OCI-LY1 (cell line): ENCODE results near the gene SUGCT.

Experiments
- H2AFZ ChIP-seq: fragments of 200-600 bp; sonication (generic), shearing (Covaris generic); 2 replicates; pipeline ENCODE4 v1.6.0; 2014; ENCODE audit warnings: antibody characterized with exemption, mild to moderate bottlenecking, low read length
- H3F3A ChIP-seq: fragments of 200-600 bp; sonication (generic), shearing (Covaris generic); 2 replicates; pipeline ENCODE4 v1.6.0; 2014; ENCODE audit warnings: mild to moderate bottlenecking, antibody characterized with exemption, low read length, moderate library complexity; ENCODE audit not compliant: insufficient read depth
- H3K27ac ChIP-seq: fragments of 200-600 bp; sonication (generic); 2 replicates; pipeline ENCODE4 v1.5.1; 2014; ENCODE audit warnings: low read length, mixed run types, mild to moderate bottlenecking, low read depth; ENCODE audit not compliant: poor library complexity, severe bottlenecking
- H3K27me3 ChIP-seq: fragments of 200-600 bp; sonication (generic); 2 replicates; pipeline ENCODE4 v1.6.0; 2014; ENCODE audit warnings: antibody characterized with exemption, mild to moderate bottlenecking, low read length, moderate library complexity; ENCODE audit not compliant: insufficient read depth
- H3K36me3 ChIP-seq: fragments of 200-600 bp; sonication (generic); 2 replicates; pipeline ENCODE4 v1.6.1; 2014; ENCODE audit warnings: mild to moderate bottlenecking, antibody characterized with exemption, low read length, moderate library complexity, mixed read lengths; ENCODE audit not compliant: insufficient read depth
- H3K4me1 ChIP-seq: fragments of 200-600 bp; sonication (generic); 2 replicates; pipeline ENCODE4 v1.5.1; 2014; ENCODE audit warnings: mild to moderate bottlenecking, low read length, moderate library complexity; ENCODE audit not compliant: insufficient read depth, severe bottlenecking
- H3K4me2 ChIP-seq: fragments of 200-600 bp; sonication (generic), shearing (Covaris generic); 2 replicates; pipeline ENCODE4 v1.6.1; 2014; ENCODE audit warnings: low read length
- H3K4me3 ChIP-seq: fragments of 200-600 bp; sonication (generic); 2 replicates; pipeline ENCODE4 v1.5.1; 2014; ENCODE audit warnings: low read length, low read depth, mild to moderate bottlenecking, mixed read lengths; ENCODE audit not compliant: poor library complexity, severe bottlenecking
- H3K79me2 ChIP-seq: fragments of 200-600 bp; shearing (Covaris generic); 2 replicates; pipeline ENCODE4 v1.6.1; 2016; ENCODE audit warnings: mixed run types, low read length, mixed read lengths; ENCODE audit not compliant: insufficient read depth
- H3K9ac ChIP-seq: fragments of 200-600 bp; sonication (generic), shearing (Covaris generic); 2 replicates; pipeline ENCODE4 v1.6.1; 2014; ENCODE audit warnings: mild to moderate bottlenecking, low read length, mixed read lengths
- H3K9me2 ChIP-seq: fragments of 200-600 bp; sonication (generic), shearing (Covaris generic); 2 replicates; pipeline ENCODE4 v1.6.1; 2014; ENCODE audit warnings: low read depth, mild to moderate bottlenecking, low read length, mixed read lengths
- H3K9me3 ChIP-seq: fragments of 200-600 bp; shearing (Covaris generic); 2 replicates; pipeline ENCODE4 v1.6.1; 2014; ENCODE audit warnings: low read length, mixed read lengths
- H4K20me1 ChIP-seq: fragments of 200-600 bp; sonication (generic), shearing (Covaris generic); 2 replicates; pipeline ENCODE4 v1.6.0; 2016; ENCODE audit warnings: mild to moderate bottlenecking, low read length; ENCODE audit not compliant: insufficient read depth
- CTCF ChIP-seq: fragments of 200-600 bp; sonication (generic), shearing (Covaris generic); IDR thresholded peaks from 2 replicates; pipeline ENCODE4 v1.5.1; 2017; ENCODE audit warnings: mild to moderate bottlenecking, antibody characterized with exemption, low read length, moderate library complexity, mixed read lengths
- EZH2 ChIP-seq: fragments of 200-600 bp; sonication (generic), shearing (Covaris generic); IDR thresholded peaks from 2 replicates; pipeline ENCODE4 v1.8.0; 2017; ENCODE audit warnings: borderline replicate concordance, mixed run types, mild to moderate bottlenecking, antibody characterized with exemption, low read length, moderate library complexity, mixed read lengths

Gene SUGCT

GRCh38 chr7:40350100-40350499 is 215.3 kb downstream of the SUGCT start:
- Histone ChIP-seq H3K27me3 (no peaks in the 10 kb centered on the region), H3K4me1 (no peaks in the 10 kb centered on the region), H3K4me2 (no peak overlapping the region), H3K4me3 (no peak overlapping the region), H3K36me3 (no peaks in the 10 kb centered on the region), H3F3A (no peaks in the 10 kb centered on the region), H3K9me2 (no peaks in the 10 kb centered on the region), H3K27ac (no peak overlapping the region), H2AFZ (no peak overlapping the region), H3K9ac (no peak overlapping the region), H3K9me3 (no peaks in the 10 kb centered on the region), H3K79me2 (no peaks in the 10 kb centered on the region), H4K20me1 (no peaks in the 10 kb centered on the region)
- TF ChIP-seq EZH2: no peak
- TF ChIP-seq CTCF: no peak

GRCh38 chr7:40354711-40355110 is 219.9 kb downstream of the SUGCT start:
- no peaks in the 10 kb centered on the region for H3K79me2 ChIP-seq
- no peak overlapping the region for H2AFZ ChIP-seq
- no peak overlapping the region for H3K4me3 ChIP-seq
- no peaks in the 10 kb centered on the region for H3K4me1 ChIP-seq
- no peaks in the 10 kb centered on the region for H3K27me3 ChIP-seq
- no peak overlapping the region for H3K27ac ChIP-seq
- no peak overlapping the region for H3K4me2 ChIP-seq
- no peaks in the 10 kb centered on the region for H3K9me2 ChIP-seq
- no peak overlapping the region for H3K9ac ChIP-seq
- no peaks in the 10 kb centered on the region for H3K36me3 ChIP-seq
- TF ChIP-seq CTCF: no peak
- no peak for TF ChIP-seq EZH2
- H3F3A ChIP-seq: no peaks in the 10 kb centered on the region
- no peaks in the 10 kb centered on the region for H4K20me1 ChIP-seq
- no peaks in the 10 kb centered on the region for H3K9me3 ChIP-seq

GRCh38 chr7:40356312-40356711 is 221.5 kb downstream of the SUGCT start:
- Histone ChIP-seq H3F3A (no peaks in the 10 kb centered on the region), H3K9me2 (no peaks in the 10 kb centered on the region), H3K4me1 (no peaks in the 10 kb centered on the region), H3K4me2 (no peak overlapping the region), H3K36me3 (no peaks in the 10 kb centered on the region), H4K20me1 (no peaks in the 10 kb centered on the region), H3K27ac (no peak overlapping the region), H3K4me3 (no peak overlapping the region), H3K79me2 (no peaks in the 10 kb centered on the region), H3K9ac (no peak overlapping the region), H3K27me3 (no peaks in the 10 kb centered on the region), H2AFZ (no peak overlapping the region), H3K9me3 (no peaks in the 10 kb centered on the region)
- TF ChIP-seq EZH2 (no peak), CTCF (no peak)
